ENCODE measurements around the gene CUL7. TPM values are rescaled to one million over a fixed set of nuclear protein-coding genes. Genes with fewer than 3 reads are reported as not detected.
"Not testable (repeated sequence)": the region's sequence is repeated elsewhere in the genome, so short reads cannot be mapped to it uniquely, and the experiment has no call there.

The CUL7 gene
- total RNA-seq, 2 donors from 2014 or later = 14.9 to 15.3 TPM

DNA sequence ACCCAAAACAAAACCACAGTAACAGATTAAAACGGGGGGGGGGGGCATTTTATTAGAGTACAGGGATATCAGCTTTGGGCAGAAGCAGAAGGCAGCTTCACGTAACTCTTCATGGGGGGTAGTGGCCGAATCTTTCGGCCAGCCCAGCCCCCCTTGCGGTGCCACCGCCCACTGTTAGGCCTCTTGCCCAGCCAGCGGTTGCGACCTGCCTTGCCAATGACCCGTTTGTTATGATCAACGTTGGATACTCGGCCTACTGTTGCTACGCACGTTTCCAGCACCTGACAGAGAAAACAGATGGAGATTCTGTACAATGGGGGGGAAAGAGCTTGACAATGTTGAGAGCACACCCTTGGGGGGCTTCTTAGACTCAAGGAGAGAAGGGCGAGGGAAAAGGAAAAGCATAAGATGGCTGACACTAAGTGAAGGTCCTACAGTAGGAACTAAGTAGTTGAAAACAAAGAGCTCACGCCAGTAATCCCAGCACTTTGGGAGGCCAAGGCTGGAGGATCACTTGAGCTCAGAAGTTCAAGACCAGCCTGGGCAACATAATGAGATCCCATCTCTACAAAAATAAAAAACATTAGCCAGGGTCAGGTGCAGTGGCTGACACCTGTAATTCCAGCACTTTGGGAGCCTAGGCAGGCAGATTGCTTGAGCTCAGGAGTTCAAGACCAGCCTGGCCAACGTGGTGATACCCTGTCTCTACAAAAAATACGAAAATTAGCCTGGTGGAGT is 724 bp upstream of the CUL7 start:
- intact Hi-C loops (cut with DNase I, micrococcal nuclease) = no loop called here
- ATAC-seq (no peak), DNase-seq (peak in 1 of 2 donors; percentile 28)

DNA sequence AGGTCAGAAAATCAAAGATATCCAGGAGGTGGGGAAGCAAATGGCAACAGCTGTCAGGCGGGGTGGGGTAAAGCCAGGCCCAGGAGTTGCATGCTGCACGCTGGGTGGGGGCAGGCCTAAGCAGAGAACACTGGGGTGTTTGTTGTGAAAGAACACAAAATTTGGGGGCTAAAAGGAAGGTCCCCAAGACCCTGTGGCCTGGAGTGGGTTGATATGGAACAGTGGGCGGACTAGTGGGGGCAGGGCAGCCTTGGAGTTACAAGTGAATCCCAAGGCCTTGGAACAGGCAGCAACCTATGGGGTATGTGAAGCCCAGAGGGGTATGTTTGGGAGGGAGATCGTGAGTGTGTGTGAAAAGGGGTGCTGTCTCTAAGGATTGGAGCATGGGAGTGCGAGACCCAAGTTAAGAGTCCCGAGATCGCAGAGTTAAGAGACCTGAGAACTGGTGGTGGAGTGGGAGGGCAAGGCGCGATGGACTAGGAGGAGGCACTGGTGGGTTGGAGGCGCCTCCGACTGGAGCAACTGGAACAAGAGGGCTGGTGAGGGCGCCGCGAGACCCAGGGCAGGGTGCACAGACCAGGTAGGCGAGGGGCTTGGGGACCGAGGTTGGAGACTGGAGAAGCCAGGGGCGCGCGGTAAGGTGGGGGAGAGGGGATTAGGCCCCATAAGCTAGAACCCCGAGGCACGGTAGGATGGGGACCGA is 658 bp downstream of the CUL7 start:
- intact Hi-C loops (cut with DNase I, micrococcal nuclease) = no loop called here
- ATAC-seq (peak; percentile 46), DNase-seq (peak; percentile 36 to 41)

DNA sequence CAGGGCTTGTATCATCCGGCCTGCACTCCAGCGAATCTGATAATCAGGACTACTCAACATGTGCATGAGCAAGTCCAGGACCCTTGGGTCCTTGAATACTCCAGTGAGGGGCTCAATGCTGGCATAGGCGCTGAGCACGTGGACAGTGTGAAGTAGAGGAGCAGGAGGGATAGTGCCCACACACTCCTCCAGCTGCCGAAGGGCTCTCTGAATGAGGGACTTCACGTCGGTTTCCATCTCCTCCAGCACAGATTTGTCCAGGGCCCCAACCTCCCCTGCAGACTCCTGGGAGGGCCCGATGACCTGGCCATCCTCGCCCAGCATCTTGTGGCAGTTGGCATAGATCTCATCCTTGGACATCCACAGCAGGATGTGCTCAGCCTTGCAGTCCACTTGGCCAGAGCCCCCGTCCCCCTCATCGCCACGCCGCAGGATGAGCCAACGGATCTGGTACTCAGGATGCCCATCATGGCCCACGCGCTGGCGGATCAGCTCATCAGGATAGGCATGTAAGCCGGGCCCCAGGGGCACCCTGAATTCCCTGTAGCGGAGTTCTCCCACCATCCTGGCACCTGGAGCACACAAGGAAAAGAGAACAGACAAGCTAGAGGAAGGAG is 1.3 kb downstream of the CUL7 start:
- peak in 1 of 2 donors; percentile 31 for DNase-seq
- no peak for ATAC-seq
- intact Hi-C loops (cut with DNase I, micrococcal nuclease) = no loop called here

DNA sequence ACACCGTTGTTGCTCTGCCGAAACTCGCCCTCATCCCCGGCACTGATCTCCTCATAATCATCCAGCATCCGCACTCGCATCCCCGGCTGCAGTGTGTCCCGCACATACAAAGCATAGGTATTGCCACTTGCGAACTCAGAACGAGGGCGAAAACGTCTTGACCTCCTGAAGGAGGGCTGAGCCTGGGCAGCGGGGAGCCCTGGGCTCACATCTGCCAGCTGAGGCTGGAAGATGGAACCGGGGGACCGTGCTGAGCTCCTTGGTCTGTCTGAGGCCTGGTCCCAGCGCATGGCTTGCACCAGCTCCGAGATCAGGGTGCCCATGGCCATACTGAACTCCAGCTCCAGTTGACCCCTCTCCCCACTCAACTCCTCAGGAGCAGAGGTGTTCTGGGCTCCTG is 2.7 kb downstream of the CUL7 start:
- intact Hi-C loops (cut with DNase I, micrococcal nuclease) = no loop called here
- ATAC-seq = no peak
- DNase-seq = no peak

DNA sequence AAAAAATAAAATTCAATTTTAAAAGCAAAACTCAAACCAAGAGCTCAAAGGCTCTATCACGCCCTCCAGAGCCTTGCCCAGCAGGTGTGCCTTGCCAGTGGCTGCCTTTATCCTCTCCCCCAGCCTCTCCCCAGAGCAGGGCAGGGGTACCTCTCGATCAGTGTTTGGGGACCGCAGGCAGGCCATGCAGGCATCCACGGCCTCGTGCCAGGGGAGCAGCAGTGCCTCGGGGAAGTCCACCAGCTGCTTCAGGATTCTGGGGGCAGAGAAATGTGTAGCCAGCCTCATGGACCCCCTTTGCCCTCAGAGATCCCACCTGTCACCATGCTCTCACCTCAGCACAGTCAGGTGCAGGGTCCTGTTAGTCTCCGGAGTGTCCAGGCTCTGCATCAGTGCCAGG is 5.7 kb downstream of the CUL7 start:
- no peak for DNase-seq
- no peak for ATAC-seq

DNA sequence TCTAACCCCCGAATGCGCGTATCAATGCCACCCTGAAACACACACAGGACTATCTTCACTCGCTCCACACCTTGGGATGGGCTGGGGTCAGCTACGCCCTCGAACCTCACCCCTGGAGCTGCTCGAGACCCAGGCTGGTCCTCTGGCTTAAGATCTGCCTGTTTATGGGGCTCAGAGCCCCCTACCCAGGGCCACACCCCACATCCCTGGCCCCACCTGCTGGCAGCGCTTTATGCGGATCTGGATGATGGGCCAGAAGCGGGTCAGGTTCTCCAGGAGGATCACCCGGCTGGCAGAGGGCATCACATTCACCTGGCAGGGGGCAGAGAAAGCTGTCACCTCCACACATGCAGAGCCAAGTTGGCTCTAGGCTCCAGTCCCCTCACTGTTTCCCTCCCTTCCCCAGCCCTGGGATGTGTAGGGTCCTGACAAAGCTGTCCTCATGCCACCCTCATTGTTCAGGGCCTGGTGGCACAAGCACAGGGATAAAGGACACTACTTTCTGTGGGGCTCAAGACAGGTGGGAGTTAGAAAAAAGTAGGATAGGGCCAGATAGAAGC is 8.2 kb downstream of the CUL7 start:
- intact Hi-C loops (cut with DNase I, micrococcal nuclease) = loop anchor here in 1 of 2 donors (10.0 kb wide), 1 partner anchor 141 kb away; no protein-coding TSS in a partner anchor
- ATAC-seq = no peak
- DNase-seq = no peak

More for the DNA sequence above, 5.7 kb downstream of the CUL7 start:
- intact Hi-C loops (cut with DNase I, micrococcal nuclease) = loop anchor here in 1 of 2 donors (10.0 kb wide), 1 partner anchor 143 kb away; no protein-coding TSS in a partner anchor

DNA sequence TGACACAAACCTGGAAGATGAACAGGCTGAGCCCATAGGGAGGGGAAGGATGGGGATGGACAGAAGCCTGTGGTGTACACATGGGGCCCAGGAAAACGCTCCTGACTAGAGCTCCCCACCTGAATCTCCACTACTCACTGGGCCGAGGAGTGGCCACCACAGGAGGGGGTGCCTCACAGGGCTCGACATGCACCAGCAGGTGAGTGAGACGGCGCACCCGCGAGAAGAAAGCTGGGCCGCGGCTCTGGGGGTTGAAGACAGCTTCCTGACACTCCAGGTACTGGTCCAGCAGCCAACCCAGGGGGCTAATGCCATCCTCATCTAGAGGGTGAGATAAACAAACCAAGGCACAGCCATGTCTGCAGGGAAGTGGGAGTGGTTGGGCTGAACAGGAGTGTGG is 10.3 kb downstream of the CUL7 start:
- ATAC-seq = no peak
- DNase-seq = no peak
- intact Hi-C loops (cut with DNase I, micrococcal nuclease) = loop anchor here in 1 of 2 donors (10.0 kb wide), 1 partner anchor 139 kb away; no protein-coding TSS in a partner anchor

DNA sequence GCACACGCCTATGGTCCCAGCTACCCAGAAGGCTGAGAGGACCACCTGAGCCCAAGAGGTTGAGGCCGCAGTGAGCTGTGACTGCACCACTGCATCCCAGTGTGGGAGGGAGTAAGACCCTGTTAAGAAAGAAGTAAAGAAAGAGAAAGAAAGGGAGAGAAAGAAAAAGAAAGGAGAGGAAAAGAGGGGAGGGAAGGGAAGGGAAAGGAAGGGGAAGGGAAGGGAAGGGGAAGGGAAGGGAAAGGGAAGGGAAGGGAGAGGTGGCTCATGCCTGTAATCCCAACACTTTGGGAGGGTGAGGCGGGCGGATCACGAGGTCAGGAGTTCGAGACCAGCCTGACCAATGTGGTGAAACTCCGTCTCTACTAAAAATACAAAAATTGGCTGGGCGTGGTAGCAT is 12.2 kb downstream of the CUL7 start:
- not testable (repeated sequence) for ATAC-seq, DNase-seq
- intact Hi-C loops (cut with DNase I, micrococcal nuclease) = loop anchor here in 1 of 2 donors (10.0 kb wide), 1 partner anchor 137 kb away; no protein-coding TSS in a partner anchor

DNA sequence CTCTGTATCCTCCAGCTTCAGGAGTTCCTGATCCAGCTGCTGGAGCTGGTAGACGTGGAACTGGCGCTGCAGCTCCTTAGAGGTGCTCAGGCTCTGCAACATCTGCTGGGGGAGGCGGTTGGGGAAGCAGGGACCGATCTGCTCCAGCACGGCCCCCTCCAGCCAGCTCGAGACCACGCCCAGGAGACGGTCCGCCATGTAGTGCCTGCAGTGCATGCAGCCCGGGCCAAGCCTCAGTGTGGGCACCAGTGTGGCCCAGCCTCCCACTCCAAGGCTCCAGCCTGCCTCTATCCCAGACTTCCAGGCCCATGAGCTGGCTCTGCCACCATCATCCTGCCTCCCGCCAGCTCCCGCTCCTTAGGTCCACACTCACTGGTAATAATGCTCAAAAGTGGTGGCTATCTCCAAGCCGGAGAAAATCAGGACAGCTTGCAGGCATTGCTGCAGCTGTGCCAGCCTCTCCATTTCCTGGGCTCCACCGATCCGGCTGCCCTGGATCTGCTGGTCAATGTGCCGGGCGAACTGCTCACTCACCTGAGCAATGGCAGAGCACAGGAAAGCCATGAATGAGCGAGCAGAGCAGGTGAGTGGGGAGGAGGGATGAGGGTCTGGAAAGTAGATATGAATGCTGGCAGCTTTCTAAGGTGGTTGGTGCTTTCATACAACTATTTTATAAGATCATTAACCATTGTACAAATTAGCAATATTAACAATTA is 13.0 kb downstream of the CUL7 start:
- DNase-seq = no peak
- no peak for ATAC-seq

DNA sequence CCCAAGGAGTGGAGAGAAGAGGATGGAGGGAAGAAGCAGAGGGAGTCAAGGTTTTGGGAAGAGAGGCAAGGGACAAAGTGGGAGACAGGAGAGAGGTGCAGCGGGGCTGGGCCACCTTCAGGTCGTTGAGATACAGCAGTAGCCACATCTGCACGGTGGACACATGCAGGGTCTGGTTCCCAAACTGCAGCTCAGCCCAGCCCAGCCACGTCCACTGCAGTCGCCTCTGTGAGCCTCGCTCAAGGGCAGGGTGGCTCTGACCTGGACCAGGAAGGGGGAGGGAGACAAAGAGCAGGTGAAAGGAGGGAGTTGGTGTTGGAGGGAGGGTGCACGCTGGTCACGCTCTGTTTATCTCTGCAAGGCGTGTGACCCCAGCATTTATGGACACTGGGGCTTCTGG is 14.9 kb downstream of the CUL7 start:
- intact Hi-C loops (cut with DNase I, micrococcal nuclease) = no loop called here
- no peak for ATAC-seq
- DNase-seq = no peak

More for the DNA sequence above, 13.0 kb downstream of the CUL7 start:
- intact Hi-C loops (cut with DNase I, micrococcal nuclease) = loop anchor here in 1 of 2 donors (10.0 kb wide), 1 partner anchor 136 kb away; no protein-coding TSS in a partner anchor

DNA sequence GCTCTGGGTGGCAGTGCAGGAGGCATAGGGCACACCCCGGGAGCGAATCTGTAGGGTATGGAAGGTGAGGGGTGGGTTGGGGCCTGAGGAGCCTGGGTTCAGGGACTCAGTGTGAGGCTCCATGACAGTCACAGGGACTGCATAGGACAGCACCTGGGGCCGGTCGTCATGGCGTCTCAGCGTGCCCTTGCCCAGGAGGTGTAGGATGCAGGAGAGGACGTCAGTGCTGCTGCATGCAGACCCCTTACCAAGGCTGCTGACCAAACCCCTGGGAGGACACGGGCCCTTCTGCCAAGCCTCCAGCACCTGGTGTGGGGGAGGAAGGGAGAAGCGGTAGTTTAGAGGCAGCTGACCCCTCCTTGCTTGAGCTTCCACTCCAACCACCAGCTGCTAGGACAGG is 15.9 kb downstream of the CUL7 start:
- ATAC-seq (no peak), DNase-seq (no peak)
- intact Hi-C loops (cut with DNase I, micrococcal nuclease) = no loop called here

DNA sequence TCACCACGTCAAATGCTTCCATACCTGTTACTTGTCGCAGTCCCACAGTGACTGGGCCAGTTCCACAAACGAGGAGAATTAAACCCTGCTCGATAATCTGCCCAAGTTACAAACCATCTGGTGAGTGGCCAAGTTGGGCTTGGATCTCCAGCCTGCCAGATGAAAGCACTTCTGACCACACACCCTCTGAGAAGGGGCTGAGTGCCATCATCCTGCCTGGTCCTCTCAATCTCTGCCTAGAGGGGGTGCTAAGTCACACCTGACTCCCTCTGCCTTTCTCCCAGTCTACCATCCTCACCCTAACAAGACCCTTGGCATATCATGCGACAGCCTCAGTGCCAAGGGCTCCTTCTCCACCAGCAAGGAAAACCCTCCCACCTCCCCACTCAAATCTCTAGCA is 16.5 kb downstream of the CUL7 start:
- intact Hi-C loops (cut with DNase I, micrococcal nuclease) = no loop called here
- no peak for ATAC-seq

DNA sequence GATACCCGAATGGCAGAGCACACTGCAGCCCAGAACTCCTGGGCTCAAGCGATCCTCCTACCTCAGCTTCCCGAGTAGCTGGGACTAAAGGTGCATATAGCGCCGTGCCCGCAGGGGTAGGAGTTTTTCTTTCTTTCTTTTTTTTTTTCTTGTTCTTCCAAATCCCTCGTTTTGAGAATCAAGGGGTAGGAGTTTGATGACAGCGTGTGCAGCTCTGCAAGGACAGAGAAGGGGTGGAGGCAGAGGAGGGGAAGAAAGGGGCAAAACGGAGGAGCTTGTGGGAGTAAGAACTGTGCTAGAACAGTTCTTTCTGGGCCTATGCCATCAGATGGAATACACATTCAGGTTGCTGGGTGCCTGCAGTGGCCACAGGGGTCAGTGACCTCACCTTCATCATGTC is 16.9 kb downstream of the CUL7 start:
- DNase-seq (no peak), ATAC-seq (no peak)
- intact Hi-C loops (cut with DNase I, micrococcal nuclease) = no loop called here

More for the DNA sequence above, 16.5 kb downstream of the CUL7 start:
- DNase-seq = no peak

DNA sequence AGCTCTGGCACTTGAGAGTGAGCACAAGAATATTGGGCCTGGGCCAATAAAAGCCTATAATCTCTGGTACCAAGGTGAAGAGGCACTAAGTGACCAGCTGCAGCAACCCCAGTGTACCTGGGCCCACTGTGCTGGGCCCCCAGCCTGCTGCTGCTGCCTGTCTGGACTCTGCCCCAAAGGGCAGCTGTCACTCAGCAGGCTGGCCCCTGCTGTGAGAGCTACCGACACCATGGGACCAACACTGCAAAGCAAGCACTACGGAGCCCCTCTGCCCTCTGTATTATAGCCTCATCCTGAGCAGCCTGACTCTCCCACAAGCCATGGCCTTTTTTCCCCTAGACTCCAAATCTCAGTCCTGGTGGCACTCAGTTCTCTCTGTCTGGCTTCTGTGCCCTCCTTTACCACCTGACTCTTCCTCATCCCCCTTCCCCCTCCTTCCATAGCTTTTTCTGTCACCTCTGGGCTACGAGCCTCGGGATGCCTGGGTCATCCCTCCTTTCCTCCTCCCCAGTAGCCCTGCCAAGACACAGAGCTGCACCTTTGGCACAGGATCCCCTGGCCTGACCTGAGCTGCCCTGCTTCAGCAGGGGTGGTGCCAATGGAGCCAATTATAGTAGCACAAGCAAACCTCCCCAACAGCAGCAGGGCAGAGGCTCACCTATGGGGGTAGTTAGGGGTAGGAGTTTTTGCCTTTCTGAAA is 18.0 kb downstream of the CUL7 start:
- DNase-seq (no peak), ATAC-seq (no peak)
- intact Hi-C loops (cut with DNase I, micrococcal nuclease) = no loop called here

DNA sequence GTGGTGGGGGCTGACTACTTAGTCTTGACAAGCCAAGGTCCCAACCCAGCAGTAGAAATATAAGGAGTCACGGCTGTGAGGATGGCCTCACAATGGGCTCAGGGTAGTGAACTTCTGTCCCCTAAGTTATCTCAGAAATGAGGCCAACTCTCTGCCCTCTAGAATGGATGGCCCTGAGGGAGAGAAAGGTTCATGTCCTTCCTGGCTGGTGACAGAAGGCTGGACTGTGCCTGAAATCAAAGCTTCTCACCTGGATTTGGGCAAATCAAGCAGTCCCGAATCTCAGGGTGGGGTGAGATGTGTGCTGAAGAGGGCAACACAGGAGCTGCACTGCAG is 19.5 kb downstream of the CUL7 start:
- ATAC-seq = no peak
- intact Hi-C loops (cut with DNase I, micrococcal nuclease) = no loop called here
- no peak for DNase-seq

DNA sequence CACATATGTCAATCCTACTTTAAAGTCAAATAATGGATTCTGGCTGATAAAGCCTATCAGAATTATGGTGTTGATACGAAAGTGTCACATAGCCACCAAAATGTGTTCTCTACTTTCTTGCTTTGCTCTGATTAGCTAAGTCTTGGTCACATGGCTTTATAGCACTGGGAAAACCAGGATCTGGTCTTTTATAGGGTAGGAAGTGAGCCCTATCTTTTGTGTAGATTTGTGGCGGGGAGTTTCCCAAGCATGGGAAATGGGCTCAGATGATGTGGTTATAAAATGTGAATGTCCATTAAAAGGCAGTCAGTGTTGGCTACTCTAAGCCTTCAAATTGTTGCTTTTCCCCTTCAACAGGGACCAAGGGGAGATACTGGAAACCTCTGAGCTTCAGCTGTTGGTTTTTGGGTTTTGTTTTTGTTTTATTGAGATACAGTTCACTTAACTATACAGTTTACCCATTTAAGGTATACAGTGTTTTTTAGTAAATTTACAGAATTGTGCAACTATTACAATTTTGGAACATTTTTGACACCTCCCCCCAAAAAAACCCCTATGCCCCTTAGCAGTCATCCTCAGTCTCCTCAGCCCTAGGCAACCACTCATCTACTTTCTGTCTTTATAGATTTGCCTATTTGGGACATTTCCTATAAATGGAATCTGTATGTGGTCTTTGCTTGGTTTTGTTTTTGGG is 20.0 kb downstream of the CUL7 start:
- intact Hi-C loops (cut with DNase I, micrococcal nuclease) = no loop called here
- DNase-seq = no peak
- ATAC-seq = no peak

DNA sequence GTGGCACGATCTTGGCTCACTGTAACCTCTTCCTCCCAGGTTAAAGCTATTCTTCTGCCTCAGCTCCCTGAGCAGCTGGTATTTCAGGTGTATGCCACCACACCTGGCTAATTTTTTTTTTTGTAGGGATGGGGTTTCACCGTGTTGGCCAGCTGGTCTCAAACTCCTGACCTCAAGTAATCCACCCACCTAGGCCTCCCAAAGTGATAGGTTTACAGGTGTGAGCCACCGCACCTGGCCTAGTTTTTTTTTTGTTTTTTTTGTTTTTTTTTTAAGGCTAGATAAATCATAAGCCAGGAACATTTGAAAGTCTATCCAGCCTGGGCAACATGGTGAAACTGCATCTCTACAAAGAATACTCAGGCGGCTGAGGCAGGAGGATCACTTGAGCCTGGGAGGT is 21.3 kb downstream of the CUL7 start:
- no peak for ATAC-seq
- no peak for DNase-seq

DNA sequence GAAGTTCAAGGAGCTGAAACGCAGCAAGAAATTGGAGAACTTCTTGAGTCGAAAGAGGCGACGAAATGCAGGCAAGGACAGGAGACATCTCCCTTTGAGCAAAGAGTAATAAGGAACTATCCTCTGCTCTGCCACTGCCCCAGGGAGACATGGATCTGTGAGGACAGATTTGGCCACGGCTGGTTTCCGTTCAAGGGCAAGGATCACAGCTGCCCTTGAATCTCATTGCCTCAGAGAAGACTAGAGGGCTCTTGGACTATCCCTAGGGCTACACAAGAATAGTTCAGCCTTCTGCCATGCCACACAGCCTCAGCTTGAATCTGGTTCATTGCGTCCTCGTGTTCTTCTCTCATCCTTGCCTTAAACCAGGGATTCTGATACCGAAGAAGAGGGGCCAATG is 24.5 kb downstream of the CUL7 start:
- no peak for ATAC-seq
- no peak for DNase-seq
- intact Hi-C loops (cut with DNase I, micrococcal nuclease) = no loop called here

More for the DNA sequence above, 21.3 kb downstream of the CUL7 start:
- intact Hi-C loops (cut with DNase I, micrococcal nuclease) = no loop called here
